ENCODE results near the gene SHROOM3.

The SHROOM3 gene

GRCh38 chr4:76703676-76704075, 268.6 kb downstream of the SHROOM3 start:
- no peak overlapping the region for H3K4me3 ChIP-seq (replicated peaks in 1 of 2; ENCODE audit: low read depth in 2 of 2, low read length in 2 of 2)
- peak; percentile 28 to 48 for DNase-seq (ENCODE audit: low read depth in 2 of 2)
- no peak for TF ChIP-seq CTCF (IDR thresholded peaks at IDR 0.05; ENCODE audit: low read depth, low read length)

- no peak overlapping the region for H3K4me3 ChIP-seq (replicated peaks in 1 of 2; ENCODE audit: low read depth in 2 of 2, low read length in 2 of 2)
- DNase-seq (ENCODE audit: low read depth in 2 of 2): peak; percentile 74 to 84
- no peak for TF ChIP-seq CTCF (IDR thresholded peaks at IDR 0.05; ENCODE audit: low read depth, low read length)
Measured at GRCh38 chr4:76704133-76704881, 269.3 kb downstream of the SHROOM3 start.

- TF ChIP-seq CTCF (IDR thresholded peaks at IDR 0.05; ENCODE audit: low read depth, low read length): no peak
- DNase-seq (ENCODE audit: low read depth in 2 of 2): peak in 1 of 2 donors; percentile 37
- no peak overlapping the region for H3K4me3 ChIP-seq (replicated peaks in 1 of 2; ENCODE audit: low read depth in 2 of 2, low read length in 2 of 2)
Measured at GRCh38 chr4:76705472-76705871, 270.4 kb downstream of the SHROOM3 start.

GRCh38 chr4:76706581-76706980, 271.6 kb downstream of the SHROOM3 start:
- TF ChIP-seq CTCF (IDR thresholded peaks at IDR 0.05; ENCODE audit: low read depth, low read length): no peak
- no peak overlapping the region for H3K4me3 ChIP-seq (replicated peaks in 1 of 2; ENCODE audit: low read depth in 2 of 2, low read length in 2 of 2)
- peak in 1 of 2 donors; percentile 23 for DNase-seq (ENCODE audit: low read depth in 2 of 2)

- H3K4me3 ChIP-seq (replicated peaks in 1 of 2; ENCODE audit: low read depth in 2 of 2, low read length in 2 of 2): no peak overlapping the region
- no peak for TF ChIP-seq CTCF (IDR thresholded peaks at IDR 0.05; ENCODE audit: low read depth, low read length)
- DNase-seq (ENCODE audit: low read depth in 2 of 2): peak in 1 of 2 donors; percentile 41
Measured at GRCh38 chr4:76708971-76709771, 274.1 kb downstream of the SHROOM3 start.

- H3K4me3 ChIP-seq (replicated peaks in 1 of 2; ENCODE audit: low read depth in 2 of 2, low read length in 2 of 2): no peak overlapping the region
- no peak for TF ChIP-seq CTCF (IDR thresholded peaks at IDR 0.05; ENCODE audit: low read depth, low read length)
- no peak for DNase-seq (ENCODE audit: low read depth in 2 of 2)
Measured at GRCh38 chr4:76709772-76710090, 274.7 kb downstream of the SHROOM3 start.
